Measurements from ENCODE around the gene PRKCZ.

PRKCZ gene

DNA sequence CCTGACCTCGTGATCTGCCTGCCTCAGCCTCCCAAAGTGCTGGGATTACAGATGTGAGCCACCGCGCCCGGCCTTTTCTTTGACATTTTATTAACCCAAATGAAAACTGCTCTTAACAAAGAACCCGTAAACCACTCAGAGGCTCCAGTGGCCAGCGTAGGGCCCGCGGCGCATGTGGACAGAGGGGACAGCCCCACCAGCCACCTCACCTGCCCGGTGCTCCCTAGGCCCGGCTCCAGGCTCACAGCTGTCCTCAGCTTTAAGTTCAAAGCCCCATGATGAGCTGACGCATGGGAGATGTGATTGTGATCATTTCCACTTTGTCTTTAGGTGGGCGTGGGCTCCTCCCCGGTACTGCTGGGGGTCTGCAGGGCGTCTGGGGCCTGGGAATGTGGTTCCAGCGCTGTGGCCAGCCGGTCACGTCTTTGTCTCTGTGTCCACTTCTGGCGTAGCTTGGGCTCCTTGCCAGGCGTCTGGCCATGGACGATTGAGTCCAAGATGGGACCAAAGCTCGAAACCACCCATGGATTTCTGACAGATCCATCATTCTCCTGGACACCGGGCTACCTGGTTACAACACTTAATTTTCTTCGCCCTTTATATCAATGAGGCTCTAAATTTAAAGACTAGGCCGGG lies 6.9 kb downstream of the PRKCZ start:
- Histone ChIP-seq H3K9me3 (ENCODE audit: control insufficient read depth, low read length) (peaks cover under 1% of the 10 kb centered on the region), H3K27me3 (replicated peaks; ENCODE audit: control insufficient read depth, insufficient read depth, low read length) (peaks cover 14% of the 10 kb centered on the region), H3K9ac (ENCODE audit: low read length) (no peak overlapping the region), H3K36me3 (ENCODE audit: control insufficient read depth, insufficient read depth, low read length, severe bottlenecking) (no peaks in the 10 kb centered on the region), H3K4me3 (ENCODE audit: low read length) (no peak overlapping the region), H3K4me1 (ENCODE audit: control insufficient read depth, insufficient read depth, low read length) (no peaks in the 10 kb centered on the region)
- no peak for DNase-seq (ENCODE audit: low read depth)

DNA sequence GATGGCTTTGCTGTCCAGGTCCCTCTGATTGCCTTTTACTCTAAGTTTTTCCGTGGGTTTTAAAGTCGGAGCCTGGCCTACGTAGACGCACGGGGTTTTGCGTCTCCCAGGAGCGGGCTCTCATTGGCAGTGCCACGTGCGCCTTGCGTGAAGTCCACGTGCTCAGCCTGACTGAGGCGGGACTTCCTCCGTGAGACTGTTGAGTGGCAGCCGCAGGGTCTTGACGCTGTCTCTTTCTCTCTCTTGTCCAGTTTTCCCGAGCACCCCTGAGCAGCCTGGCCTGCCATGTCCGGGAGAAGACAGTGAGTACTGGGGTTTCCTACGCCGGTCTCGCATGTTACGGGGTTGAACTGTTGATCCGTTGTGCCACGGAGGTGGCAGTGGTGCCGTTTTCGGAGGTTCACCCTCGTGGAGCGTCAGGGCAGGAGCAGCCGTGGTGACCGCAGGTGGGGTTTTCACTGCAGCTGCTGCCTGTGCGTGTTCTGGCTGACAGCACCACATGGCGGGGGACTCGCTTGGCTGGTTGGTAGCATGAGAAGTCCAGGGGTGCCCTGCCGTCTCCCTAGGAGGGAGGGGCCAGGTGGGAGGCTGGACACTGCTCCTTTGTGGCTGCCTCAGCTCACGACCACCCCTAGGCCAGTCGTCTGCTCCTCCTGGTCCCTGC lies 9.2 kb downstream of the PRKCZ start:
- DNase-seq (ENCODE audit: low read depth), result no peak
- Histone ChIP-seq H3K9ac (ENCODE audit: low read length) (no peak overlapping the region), H3K9me3 (ENCODE audit: control insufficient read depth, low read length) (peaks cover 11% of the 10 kb centered on the region), H3K36me3 (ENCODE audit: control insufficient read depth, insufficient read depth, low read length, severe bottlenecking) (no peaks in the 10 kb centered on the region), H3K4me3 (ENCODE audit: low read length) (no peak overlapping the region), H3K27me3 (replicated peaks; ENCODE audit: control insufficient read depth, insufficient read depth, low read length) (peaks cover 14% of the 10 kb centered on the region), H3K4me1 (ENCODE audit: control insufficient read depth, insufficient read depth, low read length) (no peaks in the 10 kb centered on the region)

DNA sequence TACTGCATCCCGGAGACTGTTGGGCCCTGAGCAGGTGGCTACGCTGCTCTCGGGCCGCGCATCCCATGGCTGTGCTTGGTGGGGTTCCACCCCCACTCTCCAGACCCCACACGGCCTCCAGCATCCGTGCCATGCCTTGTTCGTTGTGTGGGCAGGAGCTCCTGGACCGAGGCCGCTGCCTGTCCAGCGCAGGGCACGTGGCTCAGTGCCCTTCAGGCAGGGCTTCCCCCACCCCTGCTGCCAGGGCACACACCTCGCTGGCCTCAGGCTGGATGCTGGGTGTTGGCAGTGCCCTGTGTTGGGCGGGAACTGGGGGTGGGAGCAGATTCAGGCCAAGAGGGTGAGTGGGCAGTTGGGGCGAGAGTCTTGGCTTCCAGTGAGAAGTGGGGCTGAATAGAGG lies 9.9 kb downstream of the PRKCZ start:
- Histone ChIP-seq H3K9me3 (ENCODE audit: control insufficient read depth, low read length) (peaks cover 17% of the 10 kb centered on the region), H3K4me1 (ENCODE audit: control insufficient read depth, insufficient read depth, low read length) (no peaks in the 10 kb centered on the region), H3K9ac (ENCODE audit: low read length) (no peak overlapping the region), H3K27me3 (replicated peaks; ENCODE audit: control insufficient read depth, insufficient read depth, low read length) (peaks cover 14% of the 10 kb centered on the region), H3K36me3 (ENCODE audit: control insufficient read depth, insufficient read depth, low read length, severe bottlenecking) (no peaks in the 10 kb centered on the region), H3K4me3 (ENCODE audit: low read length) (no peak overlapping the region)
- DNase-seq (ENCODE audit: low read depth), result no peak

DNA sequence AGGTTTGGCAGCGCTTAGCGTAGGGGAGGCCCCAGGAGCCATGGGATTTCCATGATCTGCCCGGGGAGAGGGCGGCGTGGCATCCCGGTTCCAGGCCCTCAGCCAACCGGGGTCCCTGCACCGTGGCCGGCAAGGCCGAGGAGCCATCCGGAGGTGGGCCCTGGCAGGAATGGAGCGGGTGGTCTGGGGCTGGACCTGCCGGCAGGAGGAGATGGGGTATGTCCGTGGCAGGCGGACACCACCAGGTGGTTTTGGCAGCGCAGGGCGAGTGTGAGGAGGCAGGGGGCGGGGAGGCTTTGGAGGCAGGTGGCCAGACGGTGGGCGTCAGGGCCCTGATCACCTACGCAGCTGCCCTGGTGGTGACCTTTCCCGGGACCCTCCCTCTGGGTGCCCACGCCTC lies 10.3 kb downstream of the PRKCZ start:
- Histone ChIP-seq H3K4me1 (ENCODE audit: control insufficient read depth, insufficient read depth, low read length) (no peaks in the 10 kb centered on the region), H3K9ac (ENCODE audit: low read length) (no peak overlapping the region), H3K27me3 (replicated peaks; ENCODE audit: control insufficient read depth, insufficient read depth, low read length) (peaks cover 14% of the 10 kb centered on the region)

DNA sequence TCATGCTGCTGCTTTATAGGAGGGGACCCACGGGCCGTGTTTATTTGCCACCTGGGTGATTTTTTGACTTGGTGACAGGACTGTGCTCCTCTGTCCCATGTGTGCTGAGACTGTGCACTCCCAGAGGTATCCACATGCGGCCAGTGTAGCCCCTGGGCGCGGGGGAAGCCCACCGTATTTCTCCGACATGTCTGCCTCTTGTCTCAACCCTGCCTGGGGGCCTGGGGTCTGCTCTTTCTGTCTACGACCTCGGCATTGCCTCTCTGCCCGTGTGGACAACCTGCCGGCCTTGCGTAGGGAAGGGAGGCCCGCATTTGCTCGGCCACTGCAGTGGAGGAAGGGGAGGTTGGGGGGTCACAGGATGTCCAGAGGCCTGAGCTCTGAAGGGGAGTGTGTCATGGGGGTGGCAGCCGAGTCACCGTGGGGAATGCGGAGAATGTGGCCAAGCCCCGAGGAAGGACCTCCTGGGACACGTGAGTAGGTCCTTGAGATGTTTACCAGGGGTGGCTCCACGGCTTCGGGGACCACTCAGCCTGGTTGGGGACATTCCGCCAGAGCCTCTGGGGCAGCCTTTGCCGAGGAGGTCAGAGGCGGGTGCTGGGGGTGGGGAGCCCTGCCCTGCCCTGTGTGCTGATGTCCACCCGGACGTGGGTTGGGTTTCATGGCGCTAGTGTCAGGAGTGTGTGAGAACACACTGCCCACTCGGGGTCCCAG lies 11.0 kb downstream of the PRKCZ start:
- H3K36me3 ChIP-seq (ENCODE audit: control insufficient read depth, insufficient read depth, low read length, severe bottlenecking), result no peaks in the 10 kb centered on the region
- no peaks in the 10 kb centered on the region for H3K4me1 ChIP-seq (ENCODE audit: control insufficient read depth, insufficient read depth, low read length)
- DNase-seq (ENCODE audit: low read depth), result no peak
- H3K27me3 ChIP-seq (replicated peaks; ENCODE audit: control insufficient read depth, insufficient read depth, low read length), result peaks cover 14% of the 10 kb centered on the region
- H3K4me3 ChIP-seq (ENCODE audit: low read length), result no peak overlapping the region
- no peak overlapping the region for H3K9ac ChIP-seq (ENCODE audit: low read length)
- peaks cover 27% of the 10 kb centered on the region for H3K9me3 ChIP-seq (ENCODE audit: control insufficient read depth, low read length)

More for the DNA sequence above, 10.3 kb downstream of the PRKCZ start:
- Histone ChIP-seq H3K36me3 (ENCODE audit: control insufficient read depth, insufficient read depth, low read length, severe bottlenecking) (no peaks in the 10 kb centered on the region), H3K9me3 (ENCODE audit: control insufficient read depth, low read length) (peaks cover 20% of the 10 kb centered on the region), H3K4me3 (ENCODE audit: low read length) (no peak overlapping the region)
- DNase-seq (ENCODE audit: low read depth), result no peak

DNA sequence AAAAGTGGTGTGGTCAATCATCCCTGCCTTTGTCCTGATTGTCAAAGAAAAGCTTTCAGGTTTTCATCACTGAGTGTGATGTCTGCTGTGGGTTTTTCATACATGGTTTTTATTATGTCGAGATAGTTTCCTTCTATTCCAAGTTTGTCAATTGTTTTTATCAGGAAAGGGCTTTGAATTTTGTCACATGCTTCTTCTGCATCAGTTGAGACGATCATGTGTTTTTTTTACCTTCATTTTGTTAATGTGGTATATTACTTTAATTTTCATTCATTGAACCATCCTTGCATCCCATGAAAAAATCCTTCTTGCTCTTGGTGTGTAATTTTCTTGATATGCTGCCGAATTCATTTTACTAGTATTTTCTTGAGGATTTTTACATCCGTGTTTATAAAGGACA lies 15.5 kb downstream of the PRKCZ start:
- Histone ChIP-seq H3K4me1 (ENCODE audit: control insufficient read depth, insufficient read depth, low read length) (no peaks in the 10 kb centered on the region), H3K36me3 (ENCODE audit: control insufficient read depth, insufficient read depth, low read length, severe bottlenecking) (no peaks in the 10 kb centered on the region), H3K4me3 (ENCODE audit: low read length) (no peak overlapping the region), H3K9ac (ENCODE audit: low read length) (no peak overlapping the region), H3K27me3 (replicated peaks; ENCODE audit: control insufficient read depth, insufficient read depth, low read length) (peaks cover 29% of the 10 kb centered on the region), H3K9me3 (ENCODE audit: control insufficient read depth, low read length) (peaks cover 34% of the 10 kb centered on the region)
- no peak for DNase-seq (ENCODE audit: low read depth)

DNA sequence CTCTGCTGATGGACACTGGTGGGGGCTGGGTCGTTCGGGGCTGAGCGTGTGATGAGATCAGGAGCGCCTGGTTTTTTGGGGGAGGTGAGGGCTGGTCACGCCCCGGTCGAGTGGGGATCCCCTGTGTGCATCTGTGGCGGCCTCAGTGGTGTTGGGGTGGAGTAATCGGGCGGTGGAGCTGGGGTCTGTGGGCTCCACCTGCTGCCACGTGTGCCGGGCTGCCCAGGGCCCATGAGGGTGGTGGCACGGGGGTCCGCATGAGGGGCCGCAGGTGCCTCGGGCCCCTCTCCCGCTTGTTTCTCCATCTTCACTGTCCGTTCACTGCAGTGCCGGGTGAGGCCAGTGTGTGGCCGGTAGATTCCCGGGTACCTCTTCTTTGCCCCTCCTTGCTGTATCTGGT lies 17.2 kb downstream of the PRKCZ start:
- no peaks in the 10 kb centered on the region for H3K36me3 ChIP-seq (ENCODE audit: control insufficient read depth, insufficient read depth, low read length, severe bottlenecking)
- DNase-seq (ENCODE audit: low read depth), result no peak
- H3K9ac ChIP-seq (ENCODE audit: low read length), result no peak overlapping the region
- peaks cover 30% of the 10 kb centered on the region for H3K9me3 ChIP-seq (ENCODE audit: control insufficient read depth, low read length)
- no peaks in the 10 kb centered on the region for H3K4me1 ChIP-seq (ENCODE audit: control insufficient read depth, insufficient read depth, low read length)
- peaks cover 31% of the 10 kb centered on the region for H3K27me3 ChIP-seq (replicated peaks; ENCODE audit: control insufficient read depth, insufficient read depth, low read length)
- no peak overlapping the region for H3K4me3 ChIP-seq (ENCODE audit: low read length)

DNA sequence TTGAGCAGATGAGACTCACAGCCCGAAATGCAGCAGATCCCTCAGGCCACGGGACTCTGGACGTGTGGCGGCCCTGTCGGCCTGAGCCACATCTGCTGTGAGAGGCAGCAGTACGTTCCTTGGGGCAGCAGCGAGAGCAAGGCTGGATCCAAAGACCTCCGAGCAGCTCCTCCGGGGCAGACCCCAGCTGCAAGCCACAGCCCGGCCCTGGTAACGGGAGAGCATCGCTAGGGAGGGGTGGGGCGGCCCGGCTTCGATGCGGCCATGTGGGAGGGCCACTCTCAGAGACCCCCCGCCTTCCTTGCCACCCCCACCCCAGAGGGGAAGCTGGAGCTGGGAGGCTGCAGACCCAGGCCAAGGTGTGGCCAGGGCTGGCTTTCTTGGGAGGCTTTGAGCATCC lies 17.8 kb downstream of the PRKCZ start:
- DNase-seq (ENCODE audit: low read depth), result no peak
- no peaks in the 10 kb centered on the region for H3K36me3 ChIP-seq (ENCODE audit: control insufficient read depth, insufficient read depth, low read length, severe bottlenecking)
- H3K9ac ChIP-seq (ENCODE audit: low read length), result no peak overlapping the region
- peaks cover 37% of the 10 kb centered on the region for H3K27me3 ChIP-seq (replicated peaks; ENCODE audit: control insufficient read depth, insufficient read depth, low read length)
- no peak overlapping the region for H3K4me3 ChIP-seq (ENCODE audit: low read length)
- H3K4me1 ChIP-seq (ENCODE audit: control insufficient read depth, insufficient read depth, low read length), result no peaks in the 10 kb centered on the region
- H3K9me3 ChIP-seq (ENCODE audit: control insufficient read depth, low read length), result peaks cover 29% of the 10 kb centered on the region

DNA sequence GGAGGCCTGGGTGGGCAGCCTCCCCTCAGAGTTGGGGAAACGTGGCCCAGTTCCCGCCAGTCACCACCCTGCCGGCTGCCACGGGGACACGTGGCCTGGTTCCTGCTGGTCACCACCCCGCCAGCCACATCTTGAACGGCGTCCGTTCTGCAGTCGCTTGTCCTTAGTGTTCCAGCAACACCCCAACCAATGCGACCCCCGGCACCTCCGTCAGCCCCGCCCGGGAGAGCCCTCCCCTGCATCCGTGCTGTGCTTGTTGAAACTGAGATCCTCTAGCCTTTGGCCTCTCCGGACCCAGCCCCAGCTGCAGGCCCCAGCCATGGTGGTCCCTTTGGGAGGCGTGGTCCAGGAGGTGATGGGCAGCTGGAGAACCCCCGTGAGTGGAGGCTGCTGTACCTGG lies 18.7 kb downstream of the PRKCZ start:
- H3K36me3 ChIP-seq (ENCODE audit: control insufficient read depth, insufficient read depth, low read length, severe bottlenecking), result no peaks in the 10 kb centered on the region
- no peaks in the 10 kb centered on the region for H3K4me1 ChIP-seq (ENCODE audit: control insufficient read depth, insufficient read depth, low read length)
- H3K4me3 ChIP-seq (ENCODE audit: low read length), result no peak overlapping the region
- no peak for DNase-seq (ENCODE audit: low read depth)
- H3K9ac ChIP-seq (ENCODE audit: low read length), result no peak overlapping the region
- peaks cover 36% of the 10 kb centered on the region for H3K27me3 ChIP-seq (replicated peaks; ENCODE audit: control insufficient read depth, insufficient read depth, low read length)
- H3K9me3 ChIP-seq (ENCODE audit: control insufficient read depth, low read length), result peaks cover 28% of the 10 kb centered on the region

DNA sequence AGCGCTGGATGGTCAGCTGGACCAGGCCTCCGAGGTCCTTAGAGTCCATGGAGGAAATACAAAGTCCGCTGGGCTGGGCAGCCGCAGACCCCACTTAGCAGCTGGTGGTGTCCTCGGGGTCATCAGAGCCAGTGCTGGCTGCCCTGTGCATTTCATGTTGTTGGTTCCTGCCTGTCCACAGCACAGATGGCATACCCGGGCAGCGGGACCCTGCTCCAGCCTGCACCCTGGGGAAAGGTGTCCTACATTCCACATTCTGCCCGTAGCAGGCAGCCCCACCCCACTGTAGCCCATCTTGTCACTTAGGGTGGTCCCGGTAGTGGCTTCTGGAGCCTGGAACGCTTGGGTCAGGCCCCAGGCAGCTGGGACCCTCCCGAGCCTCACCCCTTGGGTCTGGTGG lies 19.8 kb downstream of the PRKCZ start:
- Histone ChIP-seq H3K27me3 (replicated peaks; ENCODE audit: control insufficient read depth, insufficient read depth, low read length) (peaks cover 40% of the 10 kb centered on the region), H3K36me3 (ENCODE audit: control insufficient read depth, insufficient read depth, low read length, severe bottlenecking) (no peaks in the 10 kb centered on the region), H3K4me3 (ENCODE audit: low read length) (no peak overlapping the region), H3K9ac (ENCODE audit: low read length) (no peak overlapping the region), H3K4me1 (ENCODE audit: control insufficient read depth, insufficient read depth, low read length) (no peaks in the 10 kb centered on the region), H3K9me3 (ENCODE audit: control insufficient read depth, low read length) (peaks cover 17% of the 10 kb centered on the region)
- DNase-seq (ENCODE audit: low read depth), result no peak

DNA sequence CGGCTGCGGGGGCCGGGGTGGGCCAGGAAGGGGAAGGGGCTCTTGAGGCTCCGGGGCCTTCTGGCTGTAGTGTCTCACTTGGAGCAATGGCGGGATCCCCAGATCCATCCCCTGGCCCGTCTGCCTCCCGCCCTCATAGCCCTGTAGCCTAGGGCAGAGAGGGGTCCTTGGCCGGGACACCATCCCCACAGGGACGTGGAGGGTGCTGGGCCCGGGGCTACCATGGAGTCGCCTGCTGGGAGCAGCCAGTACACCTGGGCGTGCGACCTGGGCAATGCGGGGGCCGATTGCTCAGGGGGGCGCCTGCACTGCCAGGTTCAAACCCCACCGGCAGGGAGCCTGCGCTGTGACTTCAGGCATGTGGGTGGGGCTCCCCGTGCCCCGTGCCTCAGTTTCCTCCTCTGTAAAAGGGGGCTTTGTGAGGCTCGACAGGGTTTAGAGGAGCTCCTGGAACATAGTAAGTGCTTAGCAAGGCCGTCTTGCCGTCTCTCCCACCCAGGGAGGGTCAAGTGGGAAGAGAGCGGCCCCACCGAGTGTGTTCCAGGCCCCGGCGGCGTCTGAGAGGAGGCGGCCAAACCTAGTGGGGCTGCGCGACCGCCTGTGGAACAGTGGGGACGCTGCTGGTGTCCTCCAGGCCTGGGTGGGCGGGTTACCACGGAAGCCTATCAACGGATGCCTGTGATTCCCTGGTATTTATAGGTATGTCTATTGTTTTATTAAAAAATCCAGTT lies 20.8 kb downstream of the PRKCZ start:
- Histone ChIP-seq H3K9ac (ENCODE audit: low read length) (no peak overlapping the region), H3K4me1 (ENCODE audit: control insufficient read depth, insufficient read depth, low read length) (no peaks in the 10 kb centered on the region), H3K4me3 (ENCODE audit: low read length) (no peak overlapping the region), H3K36me3 (ENCODE audit: control insufficient read depth, insufficient read depth, low read length, severe bottlenecking) (no peaks in the 10 kb centered on the region), H3K27me3 (replicated peaks; ENCODE audit: control insufficient read depth, insufficient read depth, low read length) (peaks cover 40% of the 10 kb centered on the region), H3K9me3 (ENCODE audit: control insufficient read depth, low read length) (peaks cover 10% of the 10 kb centered on the region)
- DNase-seq (ENCODE audit: low read depth), result no peak

Measured in adipocyte (in vitro differentiated cells).